HTR-8/SVneo (cell line): ENCODE results near the gene SMU1.

Experiments
- DNase-seq: peaks from one replicate; pipeline ENCODE4 v3.0.0; 2011; ENCODE audit warnings: low spot score, mixed read lengths; ENCODE audit not compliant: insufficient read length
- FAIRE-seq: peaks from 2 replicates; lab custom pipeline; 2011; peaks lifted over from hg19 to GRCh38; lab: Jason Lieb, UNC

Gene SMU1

DNA sequence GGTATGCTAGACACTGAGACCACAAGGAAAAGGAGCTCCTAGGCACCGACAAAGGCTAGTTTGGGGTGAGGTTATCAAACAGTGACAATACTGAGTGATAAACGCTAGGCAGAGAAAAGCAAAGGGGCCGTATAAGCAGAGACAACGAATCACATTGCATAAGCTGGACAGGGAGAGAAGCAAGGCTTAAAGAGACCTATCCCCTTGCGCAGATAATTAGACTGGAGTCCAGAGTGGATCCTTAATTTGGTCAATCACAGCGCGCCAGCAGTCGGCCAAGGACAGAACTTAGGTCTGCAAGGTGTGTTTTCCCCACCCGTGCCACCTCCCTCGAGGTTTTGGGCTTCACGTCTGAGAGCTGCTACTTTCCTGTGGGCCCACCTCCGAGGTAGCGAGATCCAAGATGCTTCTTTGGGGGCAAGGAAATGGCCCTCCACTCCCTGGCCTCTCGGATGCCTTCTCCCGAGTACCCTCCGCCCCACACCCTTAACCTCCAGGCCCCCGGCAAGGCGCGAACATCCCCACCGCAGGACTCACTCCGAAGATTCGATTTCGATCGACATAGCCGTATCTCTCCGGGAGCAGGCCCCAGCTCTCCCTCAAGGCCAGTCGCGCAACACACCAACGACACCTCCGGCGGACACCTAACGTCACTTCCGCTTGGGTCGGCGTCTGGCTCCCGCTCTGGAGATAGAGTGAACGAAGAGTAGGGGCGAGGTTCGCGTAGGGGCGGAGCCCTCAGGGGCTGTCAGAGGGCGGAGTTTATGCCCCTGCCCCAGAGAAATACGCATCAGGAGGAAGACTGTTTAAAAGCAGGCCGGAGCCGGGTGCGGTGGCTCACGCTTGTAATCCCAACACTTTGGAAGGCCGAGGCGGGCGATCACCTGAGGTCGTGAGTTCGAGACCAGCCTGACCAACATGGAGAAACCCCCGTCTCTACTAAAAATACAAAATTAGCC is at the start of gene SMU1:
Gene SMU1 (minus strand): TSS at position 629 of the 959 bp plus-strand sequence. CDS start 66 bp downstream, at position 563.
- FAIRE-seq, result no peak
- peak; percentile 93 for DNase-seq

DNA sequence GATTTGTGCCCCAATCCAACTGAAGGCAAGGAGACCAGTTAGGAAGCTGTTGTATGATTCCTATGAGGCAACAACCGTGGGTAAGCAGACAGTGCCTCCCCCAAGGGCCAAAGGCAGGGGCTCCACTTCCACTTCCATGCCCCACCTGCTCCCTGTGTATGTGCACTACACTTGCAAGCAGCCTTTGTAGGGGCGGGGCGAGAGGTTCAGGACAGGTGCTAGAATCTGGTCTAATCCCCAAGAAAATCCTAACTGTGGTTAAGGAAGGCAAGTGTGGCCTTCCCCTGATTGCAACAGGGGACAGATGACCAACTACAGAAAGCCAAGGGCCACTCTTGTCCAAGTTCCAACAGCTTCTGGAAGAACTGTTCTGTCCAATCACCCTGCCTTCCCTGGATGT is 49.0 kb upstream of the SMU1 start:
- DNase-seq (no peak), FAIRE-seq (no peak)

DNA sequence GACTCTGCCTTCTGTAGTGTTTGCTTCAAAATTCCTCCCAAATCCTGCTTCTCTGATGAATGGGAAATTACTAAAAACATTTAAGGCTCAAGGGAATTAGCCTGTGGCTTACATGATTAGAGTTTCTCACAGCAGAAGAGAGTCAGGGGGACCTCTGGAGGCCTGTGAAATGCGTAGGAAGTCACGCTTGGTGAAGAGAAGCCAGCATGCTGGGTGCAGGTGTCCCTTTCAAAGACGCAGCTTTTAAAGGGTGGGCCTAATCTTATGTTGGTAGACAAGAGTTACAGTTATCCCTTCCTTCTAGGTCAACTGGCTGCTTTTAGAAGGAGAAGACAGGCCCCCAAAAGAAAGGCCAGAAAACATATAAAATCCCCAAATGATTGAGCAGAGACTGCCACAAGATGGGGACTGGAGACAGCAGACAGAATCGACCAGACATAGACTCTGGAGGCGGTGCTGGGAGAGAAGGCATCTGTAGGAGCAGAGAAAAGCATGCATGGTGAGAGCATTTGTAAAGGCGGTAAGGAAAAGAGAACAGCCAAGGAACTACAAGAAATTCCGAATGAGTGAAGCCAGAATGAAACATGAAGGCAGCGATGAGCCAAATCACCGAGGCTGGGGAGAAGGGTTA is 48.4 kb upstream of the SMU1 start:
- no peak for DNase-seq
- no peak for FAIRE-seq

DNA sequence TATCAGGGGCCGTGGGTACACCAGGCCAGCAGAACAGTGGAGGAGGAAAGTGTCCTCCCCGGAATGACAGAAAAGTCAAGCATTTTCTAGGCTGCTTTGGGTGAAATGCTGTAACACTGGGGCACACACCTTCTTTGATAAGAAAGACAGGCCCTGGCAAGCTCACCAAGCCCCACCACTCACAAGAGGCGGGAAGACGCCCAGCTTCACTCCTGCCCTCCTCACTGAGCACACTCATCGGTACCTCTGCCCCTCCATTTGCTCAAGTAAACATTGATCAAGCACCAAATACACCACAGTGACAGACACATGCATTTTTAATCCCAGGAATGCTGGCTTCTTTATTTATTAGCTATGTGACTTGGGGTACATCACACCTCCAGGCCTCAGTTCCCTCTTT is 47.6 kb upstream of the SMU1 start:
- DNase-seq (no peak), FAIRE-seq (no peak)

DNA sequence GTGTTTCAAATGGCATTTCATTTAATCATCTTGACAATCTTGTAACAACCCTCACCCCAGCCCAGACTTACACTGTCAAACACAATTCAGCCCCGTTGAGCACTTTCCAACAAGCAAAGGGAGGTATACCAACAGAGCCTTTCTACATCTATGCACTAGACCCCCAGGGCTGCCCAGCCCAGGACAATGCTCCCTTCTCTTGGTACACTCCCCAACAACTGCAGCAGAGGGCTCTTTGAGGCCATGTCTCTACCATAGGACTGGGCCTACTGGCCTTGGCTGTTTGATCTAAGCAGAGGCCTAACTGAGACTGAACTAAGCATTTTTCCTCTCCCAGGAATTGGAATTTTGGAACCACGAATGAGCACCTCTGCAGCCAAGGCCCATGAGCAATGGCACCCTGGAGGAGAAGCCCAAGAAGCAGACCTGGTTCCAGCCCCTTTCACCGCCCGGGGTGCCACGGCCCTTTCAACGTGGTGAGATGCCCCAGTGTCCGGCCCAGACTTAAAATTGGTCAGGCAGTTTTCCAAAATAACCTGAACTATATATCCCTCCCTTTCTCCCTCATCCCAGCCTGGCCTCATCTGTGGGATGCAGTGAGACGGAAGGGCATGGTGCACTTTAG is 47.0 kb upstream of the SMU1 start:
- no peak for DNase-seq
- FAIRE-seq, result no peak

DNA sequence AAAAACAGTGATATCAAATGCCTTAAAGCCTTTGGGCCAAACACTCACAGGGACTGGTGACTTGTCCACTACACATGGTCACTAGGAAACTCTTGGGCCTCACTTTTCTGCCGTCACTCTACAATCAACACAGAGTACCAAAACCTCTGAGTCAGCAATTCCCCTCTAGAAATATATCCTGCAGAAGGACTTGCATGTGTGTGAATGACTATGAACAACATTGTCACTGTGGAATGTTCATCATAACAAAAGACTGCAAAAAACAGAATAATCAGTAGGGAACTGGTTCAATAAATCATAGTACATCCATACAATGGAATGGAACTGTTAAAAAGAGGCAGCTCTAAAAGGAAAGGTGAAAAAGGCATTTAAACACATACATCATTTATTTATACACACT is 44.1 kb upstream of the SMU1 start:
- FAIRE-seq (no peak), DNase-seq (no peak)

DNA sequence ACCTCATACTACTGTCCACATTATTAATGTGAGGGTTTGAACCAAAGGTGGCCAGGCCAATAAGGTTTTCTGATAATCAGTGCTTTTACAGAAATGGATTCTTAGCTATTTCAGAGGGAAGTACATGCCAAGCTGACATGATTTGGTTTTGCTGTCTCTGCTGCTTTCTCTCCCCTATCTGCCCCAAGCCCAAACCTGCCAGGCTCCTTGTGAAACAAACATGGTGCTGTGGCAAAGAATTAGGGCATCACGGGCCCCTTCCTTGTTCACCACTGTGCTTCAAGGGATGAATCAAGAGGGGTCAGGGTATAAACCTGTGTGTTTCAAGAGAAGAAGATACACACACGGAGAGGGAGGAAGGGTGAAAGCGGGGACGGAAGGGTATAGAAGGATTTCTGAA is 41.3 kb upstream of the SMU1 start:
- FAIRE-seq, result no peak

DNA sequence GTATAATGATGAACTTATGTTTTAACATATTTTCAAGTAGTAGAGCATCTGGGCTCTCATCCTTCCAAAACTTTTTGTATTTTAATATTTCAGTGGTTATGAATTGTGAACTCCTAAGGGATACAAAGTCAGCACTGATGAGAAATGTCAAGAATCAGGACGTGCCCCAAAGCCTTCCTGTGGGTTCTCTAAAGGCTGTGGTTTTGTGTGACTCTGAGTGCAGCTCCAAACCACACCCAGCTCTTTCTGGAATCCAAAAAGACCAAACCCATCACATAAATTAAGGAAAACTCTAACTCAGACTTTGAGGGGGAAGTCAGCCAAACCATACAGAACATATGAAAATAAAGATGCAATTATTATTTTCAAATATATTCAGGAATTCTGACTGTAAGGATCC is 40.8 kb upstream of the SMU1 start:
- DNase-seq, result no peak
- no peak for FAIRE-seq

More for the DNA sequence above, 41.3 kb upstream of the SMU1 start:
- no peak for DNase-seq

DNA sequence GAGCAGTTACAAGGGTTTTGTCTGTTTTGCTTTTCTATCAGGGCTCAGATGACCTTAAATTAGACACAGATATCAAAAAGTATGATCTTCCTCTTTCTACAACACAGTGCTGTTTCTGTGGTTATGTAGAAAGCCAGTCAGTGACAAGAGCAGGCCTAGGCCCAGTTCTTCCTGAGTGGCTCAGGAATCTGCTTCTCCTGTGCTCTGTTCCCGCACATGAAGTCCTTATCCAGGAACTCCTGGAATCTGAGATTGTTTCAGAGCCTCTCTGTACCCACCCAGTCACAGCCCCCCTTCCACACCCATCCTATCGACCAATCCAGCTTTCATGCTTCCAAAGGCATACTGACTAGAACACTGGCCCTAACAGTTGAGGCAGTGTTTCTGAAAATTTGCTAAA is 40.4 kb upstream of the SMU1 start:
- no peak for FAIRE-seq
- DNase-seq, result no peak

DNA sequence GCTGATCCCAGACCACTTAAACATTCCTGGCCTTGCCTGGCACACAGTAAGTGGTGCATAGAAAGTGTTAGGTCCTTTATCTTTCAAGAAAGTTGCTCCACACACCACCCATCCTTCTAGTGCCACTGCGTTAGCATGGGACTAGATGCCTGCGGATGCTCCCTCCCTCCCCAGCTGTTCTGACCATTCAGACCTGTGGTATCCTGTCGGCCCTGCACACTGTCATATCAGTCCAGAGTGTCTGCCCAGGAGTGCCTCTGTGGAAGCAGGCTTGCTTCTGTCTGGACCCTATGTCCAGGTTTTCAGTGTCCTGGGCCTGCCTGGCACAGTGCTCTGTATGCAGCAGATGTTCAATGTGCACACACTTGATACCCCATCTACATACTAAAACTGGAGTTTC is 38.3 kb upstream of the SMU1 start:
- FAIRE-seq (no peak), DNase-seq (no peak)

DNA sequence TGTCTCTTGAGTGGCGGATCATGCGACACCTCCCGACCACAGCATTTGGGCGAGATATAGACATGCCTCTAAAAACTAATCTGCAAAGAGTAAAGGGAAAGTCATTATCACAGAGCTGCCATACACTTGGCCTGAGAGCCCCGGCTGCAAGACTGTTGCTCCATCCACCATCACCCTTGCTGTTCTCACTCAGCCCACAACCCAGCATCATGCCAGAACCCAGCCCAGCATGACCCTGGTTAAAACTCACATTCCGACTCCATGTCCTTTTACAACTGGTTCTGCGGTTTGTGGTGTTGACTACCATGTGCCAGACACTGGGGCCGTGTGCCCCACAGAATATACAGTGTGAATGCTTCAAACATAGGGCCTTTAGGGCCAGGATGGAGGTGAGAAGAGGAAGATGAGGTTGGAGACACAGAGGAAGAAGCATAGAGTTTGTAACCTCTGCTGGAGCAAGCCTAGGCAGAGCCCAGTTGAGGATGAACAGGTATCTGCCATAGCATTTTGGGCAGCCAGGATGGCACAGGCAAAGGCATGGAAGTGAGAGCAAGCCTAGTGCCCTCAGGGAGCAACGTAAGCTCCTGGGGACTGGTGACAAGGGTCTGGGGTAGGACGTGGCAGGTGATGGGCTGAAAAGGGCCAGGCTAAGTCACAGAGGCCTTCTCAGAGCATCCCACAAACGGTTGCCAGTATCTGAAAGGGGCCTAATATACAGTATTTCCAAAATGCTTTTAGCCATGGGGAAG is 37.5 kb upstream of the SMU1 start:
- no peak for FAIRE-seq

DNA sequence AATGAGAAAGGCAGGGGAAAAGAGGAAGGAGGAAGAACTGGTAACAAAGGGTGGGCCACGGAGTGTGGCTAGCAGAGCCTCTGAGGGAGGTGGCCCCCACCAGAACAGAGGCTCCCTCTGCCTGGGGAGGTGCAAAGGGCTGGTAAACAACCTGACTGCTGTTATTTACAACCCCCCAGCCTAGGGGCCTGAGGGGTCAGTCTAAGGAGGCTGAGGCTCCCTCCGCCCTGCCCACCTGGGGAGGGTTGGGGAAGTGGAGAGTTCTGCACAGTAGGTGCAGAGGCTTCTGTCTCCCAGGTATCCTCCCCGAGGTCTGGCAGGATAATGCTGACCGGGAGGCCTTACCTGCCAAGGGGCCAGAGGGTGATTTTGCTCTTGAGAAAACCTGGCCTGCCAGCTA is 35.6 kb upstream of the SMU1 start:
- DNase-seq (no peak), FAIRE-seq (no peak)

More for the DNA sequence above, 37.5 kb upstream of the SMU1 start:
- DNase-seq, result no peak

DNA sequence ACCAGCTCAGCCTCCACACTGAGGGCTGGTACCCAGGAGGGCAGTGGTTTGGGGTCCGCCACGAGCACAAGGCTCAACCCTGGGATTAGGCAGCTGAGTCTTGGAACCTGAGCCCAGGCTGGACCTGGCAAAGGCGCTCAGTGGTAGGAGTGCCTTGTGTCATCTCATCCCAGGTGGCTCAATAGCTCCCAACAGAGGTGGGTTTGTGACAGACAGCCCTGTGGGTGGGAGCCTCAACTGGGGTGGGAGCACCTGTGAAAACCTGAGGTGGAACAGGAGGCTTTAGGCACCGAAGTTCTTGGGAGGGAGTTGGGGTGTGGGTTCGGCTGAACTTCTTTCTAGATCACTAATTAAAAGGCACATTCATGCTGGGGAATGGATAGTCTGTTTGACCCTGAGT is 35.2 kb upstream of the SMU1 start:
- no peak for FAIRE-seq

DNA sequence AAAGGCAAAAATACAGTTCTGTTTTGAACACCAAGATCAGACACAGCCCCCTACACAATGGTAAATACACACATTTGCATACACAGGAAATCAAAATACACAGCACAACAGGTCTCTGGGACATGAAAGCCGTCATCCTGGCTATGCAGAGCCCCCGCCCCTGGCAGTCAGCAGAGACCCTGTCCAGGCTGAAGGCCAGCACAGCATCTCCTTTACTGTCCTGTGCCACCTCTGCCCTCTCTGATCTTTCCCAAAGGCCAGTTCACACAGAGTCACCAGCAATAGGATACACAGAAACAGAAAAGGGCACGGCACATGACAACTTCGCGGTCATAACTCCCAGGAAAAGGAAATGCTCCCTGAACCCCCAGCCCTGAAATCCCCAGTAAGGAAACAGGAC is 34.2 kb upstream of the SMU1 start:
- DNase-seq, result no peak
- no peak for FAIRE-seq

More for the DNA sequence above, 35.2 kb upstream of the SMU1 start:
- no peak for DNase-seq

DNA sequence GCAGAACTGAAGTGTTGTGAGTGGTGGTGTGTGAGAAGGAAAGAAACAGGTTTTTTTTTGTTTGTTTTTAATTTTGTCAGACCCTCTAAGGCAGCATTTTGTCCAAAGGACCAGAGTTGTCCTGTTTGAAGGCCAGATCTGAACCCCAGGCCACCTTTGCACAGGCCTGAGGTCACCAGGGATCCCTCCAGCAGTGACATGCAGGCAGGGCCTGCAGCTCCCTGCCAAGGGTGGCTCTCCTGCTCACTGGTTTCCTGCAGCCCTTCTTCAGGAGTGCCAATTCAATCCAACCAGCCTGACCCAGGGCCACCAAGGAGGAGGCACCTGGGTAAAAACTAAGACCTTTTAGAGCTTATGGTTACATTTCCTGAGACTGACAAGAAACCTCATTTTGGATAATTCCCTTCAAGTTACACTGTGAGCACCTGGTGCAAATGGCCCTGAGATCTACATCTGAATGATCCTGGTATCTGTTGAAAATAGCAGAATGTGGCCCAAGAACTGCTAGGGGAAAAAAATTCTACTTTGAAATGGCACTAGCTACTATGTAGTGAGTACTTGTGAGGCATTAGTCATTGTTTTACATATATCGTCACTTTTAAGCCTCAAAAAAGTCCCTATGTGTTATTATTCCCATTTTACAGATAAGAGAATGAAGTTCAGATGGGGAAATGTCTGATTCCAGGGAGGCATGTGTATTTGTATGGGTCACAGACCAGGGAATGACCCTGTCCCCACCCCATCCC is 33.5 kb upstream of the SMU1 start:
- DNase-seq, result no peak
- FAIRE-seq, result no peak

DNA sequence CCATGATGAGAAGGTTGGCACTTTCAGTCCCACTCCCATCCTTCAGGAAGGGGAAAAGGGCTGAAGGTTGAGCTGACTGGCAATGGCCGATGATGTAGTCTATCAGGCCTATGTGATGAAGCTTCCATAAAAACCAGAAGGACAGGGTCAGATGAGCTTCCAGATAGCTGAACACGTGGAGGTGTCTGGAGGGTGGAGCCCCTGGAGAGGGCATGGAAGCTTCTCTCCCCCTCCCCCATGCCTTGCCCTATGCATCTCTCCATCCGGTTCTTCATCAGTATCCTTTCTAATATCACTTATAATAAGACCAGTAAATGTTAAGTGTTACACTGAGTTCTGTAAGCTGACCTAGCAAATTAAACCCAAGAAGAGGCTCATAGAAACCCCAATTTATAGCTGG is 32.6 kb upstream of the SMU1 start:
- FAIRE-seq, result no peak

DNA sequence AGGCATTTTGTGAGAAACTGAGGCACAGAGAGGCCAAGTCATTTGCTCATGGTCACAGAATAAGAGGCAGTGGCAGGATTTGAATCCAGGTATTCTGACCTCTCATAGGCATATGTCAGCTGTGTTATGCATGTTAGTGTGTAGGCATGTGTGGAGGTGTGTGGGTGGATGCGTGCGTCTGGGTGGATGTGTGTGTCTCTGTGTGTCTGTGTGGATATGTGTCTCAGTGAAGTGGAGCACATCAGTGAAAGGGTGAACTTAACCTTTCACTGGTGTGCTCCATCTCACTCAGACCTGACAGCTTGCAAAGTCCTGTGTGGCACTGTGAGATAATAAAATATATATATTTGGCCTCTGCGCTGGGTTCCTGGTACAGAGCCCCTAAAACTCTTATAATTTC is 32.0 kb upstream of the SMU1 start:
- FAIRE-seq, result no peak
- DNase-seq, result no peak

More for the DNA sequence above, 32.6 kb upstream of the SMU1 start:
- no peak for DNase-seq

DNA sequence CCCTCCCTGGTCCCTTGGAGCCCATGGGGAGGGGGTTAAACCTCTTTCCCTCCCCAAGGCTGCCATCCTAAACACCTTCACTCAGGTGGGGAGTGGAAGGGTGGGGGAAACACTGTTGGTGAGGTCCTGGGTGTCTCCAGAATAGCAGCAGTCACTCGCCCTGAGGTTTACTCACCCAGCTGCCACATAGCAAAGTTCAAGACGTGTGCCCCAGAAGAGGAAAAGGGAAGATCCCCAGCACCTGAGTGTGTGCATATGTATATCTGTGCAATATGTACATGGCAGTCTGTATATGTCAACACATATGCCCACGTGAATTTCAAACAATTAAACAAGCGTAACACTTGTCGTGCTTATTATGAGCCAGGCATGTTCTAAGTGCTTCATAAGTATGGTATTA is 31.3 kb upstream of the SMU1 start:
- DNase-seq (no peak), FAIRE-seq (no peak)

DNA sequence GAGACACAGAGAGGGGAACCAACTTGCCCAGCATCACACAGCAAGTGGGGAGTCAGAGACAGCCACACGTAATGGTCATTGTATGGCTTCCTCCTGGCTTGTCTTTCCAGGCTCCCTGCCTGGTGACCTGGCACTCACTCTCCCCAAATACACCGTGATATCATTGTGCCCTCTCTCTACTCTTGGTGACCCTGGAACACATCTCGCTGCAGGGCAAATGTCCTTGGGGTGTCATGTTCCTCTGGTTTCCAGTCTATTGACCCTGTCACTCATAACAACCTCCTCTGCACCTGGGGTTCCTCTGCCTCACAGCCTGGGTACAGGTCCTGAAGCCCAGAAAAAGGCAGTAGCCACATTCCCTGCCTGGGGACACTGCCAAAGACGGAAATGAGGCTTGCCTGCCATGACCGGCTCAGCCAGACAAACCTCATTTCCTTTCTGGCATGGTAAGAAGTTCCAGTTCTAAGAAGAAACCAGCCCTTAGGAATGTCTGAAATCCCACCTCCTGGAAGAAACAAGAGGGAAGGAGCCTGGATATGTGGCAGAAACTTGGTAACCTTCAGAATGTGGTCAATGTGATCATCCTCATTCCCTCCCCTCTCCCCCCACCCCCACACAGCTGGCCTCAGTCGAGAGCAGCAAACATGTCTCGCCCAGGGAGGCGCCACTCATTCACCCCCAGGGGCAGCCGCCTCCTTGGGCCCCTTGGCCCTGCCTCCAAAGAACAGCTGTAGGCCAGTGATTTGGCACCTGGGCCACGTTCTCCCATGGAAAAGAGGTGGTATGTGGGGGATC is 30.6 kb upstream of the SMU1 start:
- no peak for FAIRE-seq
- DNase-seq, result no peak
